ENCODE results near the gene SPEN. TPM values are rescaled to one million over a fixed set of nuclear protein-coding genes. Genes with fewer than 3 reads are reported as not detected.

Gene SPEN
- total and polyA plus RNA-seq, 3 experiments from 2014 or later: 35.6 to 66.3 (median 63.1) TPM

- Histone ChIP-seq H3K27ac (ENCODE audit: low read depth, low read length) (no peak overlapping the region), H3K27me3 (ENCODE audit: insufficient read depth, low read length, poor library complexity, severe bottlenecking) (no peaks in the 10 kb centered on the region), H3K4me3 (ENCODE audit: low read length) (no peak overlapping the region), H3K4me1 (ENCODE audit: insufficient read depth, low read length) (peaks cover 16% of the 10 kb centered on the region), H3K9me3 (ENCODE audit: low read length) (no peaks in the 10 kb centered on the region), H3K36me3 (ENCODE audit: insufficient read depth, low read length) (peaks cover 19% of the 10 kb centered on the region)
- DNase-seq: no peak
- Mint-ChIP-seq H3K4me1 (peaks cover 28 to 38% (median 31%) of the 10 kb centered on the region in 3 donors), H3K4me3 (no peak overlapping the region), H3K36me3 (peaks cover 0 to 70% (median 4%) of the 10 kb centered on the region in 3 donors), H3K27ac (no peak overlapping the region), H3K27me3 (no peaks in the 10 kb centered on the region), H3K9me3 (no peaks in the 10 kb centered on the region)
- CTCF ChIA-PET: no interaction called here
- POLR2A ChIA-PET: no interaction called here
These were observed 97.7 kb downstream of the SPEN start for GRCh38 chr1:15945011-15945831.

DNA sequence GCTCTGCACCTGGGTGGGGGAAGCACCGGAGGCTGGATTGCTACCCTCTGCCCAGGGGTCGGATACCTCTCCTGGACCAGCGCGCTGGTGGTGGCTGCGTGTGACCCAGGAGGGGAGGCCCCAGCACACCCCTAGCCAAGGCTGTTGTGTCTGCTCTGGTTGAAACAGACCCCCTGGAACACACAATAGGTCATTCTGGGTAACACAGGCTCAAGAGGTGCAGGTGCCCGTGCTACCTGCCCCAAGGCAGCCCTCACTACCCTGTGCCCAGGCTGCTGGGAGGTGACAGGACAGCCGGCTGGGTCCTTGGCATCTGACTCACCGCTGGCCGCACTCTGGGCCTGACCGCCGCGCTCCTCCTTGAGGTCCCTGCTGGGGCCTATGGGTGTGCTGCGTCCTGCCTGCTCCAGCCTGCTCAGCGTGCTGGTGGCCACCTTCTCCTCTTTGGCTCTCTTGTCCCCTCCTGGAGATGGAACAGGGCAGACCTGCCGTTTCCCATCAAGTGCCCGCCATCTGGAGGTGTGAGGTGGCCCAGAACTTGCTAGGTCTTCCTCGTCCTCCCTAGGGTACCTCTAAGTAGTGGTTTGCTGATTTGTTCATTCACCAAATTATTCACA, 98.4 kb downstream of the SPEN start:
- POLR2A ChIA-PET: no interaction called here

DNA sequence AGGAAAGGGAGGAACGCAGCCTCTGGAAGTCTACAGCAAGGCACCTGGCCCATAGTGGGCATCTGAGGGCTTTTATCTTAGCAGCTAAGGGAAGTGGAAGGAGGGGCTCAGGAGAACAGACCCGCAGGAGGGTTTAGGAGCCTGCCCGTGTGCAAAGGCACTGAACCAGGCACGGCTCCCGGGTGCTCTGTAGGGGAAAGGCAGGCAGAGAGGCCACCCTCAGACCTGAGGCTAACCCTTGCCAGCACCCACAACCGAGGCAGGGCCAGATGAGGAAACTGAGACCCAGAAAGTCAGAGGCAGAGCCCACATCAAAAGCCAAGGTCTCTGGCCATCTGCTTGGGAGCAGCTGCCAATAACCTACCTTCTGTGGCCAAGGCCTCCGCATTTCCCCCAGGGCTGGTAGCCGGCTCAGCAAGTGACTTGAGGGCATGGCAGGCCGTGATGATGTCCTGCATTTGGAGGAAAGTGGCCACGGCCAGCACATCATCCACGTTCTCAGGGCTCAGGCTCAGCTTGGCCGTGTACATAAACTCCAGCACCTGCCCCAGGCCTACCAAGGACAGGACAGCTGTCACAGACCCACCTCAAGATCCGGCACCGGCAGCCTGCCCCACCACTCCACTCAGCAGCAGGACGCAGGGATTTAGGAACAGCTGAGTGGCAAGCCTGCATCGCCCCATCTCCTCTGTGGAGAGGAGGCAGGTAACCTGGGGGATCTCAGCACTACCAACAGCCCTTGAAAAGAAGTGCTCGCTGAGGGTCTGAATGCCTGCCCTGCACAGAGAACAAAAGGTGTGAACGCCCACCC, 99.3 kb downstream of the SPEN start:
- no peak for DNase-seq
- ChIA-PET POLR2A (no interaction called here), CTCF (no interaction called here)
- Mint-ChIP-seq H3K36me3 (peaks cover 0 to 55% (median 4%) of the 10 kb centered on the region in 3 donors), H3K27me3 (peaks cover 0 to 2% of the 10 kb centered on the region in 2 donors), H3K27ac (peak overlapping the region in 6 of 8 donors; percentile 63 to 97 (median 83)), H3K4me1 (peaks cover 43 to 53% (median 47%) of the 10 kb centered on the region in 3 donors), H3K9me3 (no peaks in the 10 kb centered on the region), H3K4me3 (no peak overlapping the region)
- no peak overlapping the region for H3K27ac ChIP-seq (ENCODE audit: low read depth, low read length)
- H3K4me1 ChIP-seq (ENCODE audit: insufficient read depth, low read length): peaks cover 31% of the 10 kb centered on the region
- no peak overlapping the region for H3K4me3 ChIP-seq (ENCODE audit: low read length)
- H3K27me3 ChIP-seq (ENCODE audit: insufficient read depth, low read length, poor library complexity, severe bottlenecking): no peaks in the 10 kb centered on the region
- H3K36me3 ChIP-seq (ENCODE audit: insufficient read depth, low read length): peaks cover 13% of the 10 kb centered on the region
- no peaks in the 10 kb centered on the region for H3K9me3 ChIP-seq (ENCODE audit: low read length)

More for the DNA sequence above, 98.4 kb downstream of the SPEN start:
- H3K36me3 Mint-ChIP-seq: peaks cover 0 to 63% (median 4%) of the 10 kb centered on the region in 3 donors
- no peaks in the 10 kb centered on the region for H3K27me3 Mint-ChIP-seq
- no peak overlapping the region for H3K4me3 ChIP-seq (ENCODE audit: low read length)
- no peaks in the 10 kb centered on the region for H3K27me3 ChIP-seq (ENCODE audit: insufficient read depth, low read length, poor library complexity, severe bottlenecking)
- no peak overlapping the region for H3K27ac ChIP-seq (ENCODE audit: low read depth, low read length)
- CTCF ChIA-PET: no interaction called here
- peaks cover 23% of the 10 kb centered on the region for H3K4me1 ChIP-seq (ENCODE audit: insufficient read depth, low read length)
- no peak for DNase-seq
- peak overlapping the region in 1 of 7 donors; percentile 26 for H3K4me3 Mint-ChIP-seq
- peaks cover 35 to 45% (median 38%) of the 10 kb centered on the region in 3 donors for H3K4me1 Mint-ChIP-seq
- no peaks in the 10 kb centered on the region for H3K9me3 ChIP-seq (ENCODE audit: low read length)
- H3K36me3 ChIP-seq (ENCODE audit: insufficient read depth, low read length): peaks cover 15% of the 10 kb centered on the region
- peak overlapping the region in 4 of 8 donors; percentile 52 to 78 (median 64) for H3K27ac Mint-ChIP-seq
- H3K9me3 Mint-ChIP-seq: no peaks in the 10 kb centered on the region

GRCh38 chr1:15947382-15948090, 100.0 kb downstream of the SPEN start:
- Histone ChIP-seq H3K9me3 (ENCODE audit: low read length) (no peaks in the 10 kb centered on the region), H3K4me3 (ENCODE audit: low read length) (no peak overlapping the region), H3K27me3 (ENCODE audit: insufficient read depth, low read length, poor library complexity, severe bottlenecking) (no peaks in the 10 kb centered on the region), H3K36me3 (ENCODE audit: insufficient read depth, low read length) (peaks cover 13% of the 10 kb centered on the region), H3K27ac (ENCODE audit: low read depth, low read length) (peak overlapping the region; percentile 1), H3K4me1 (ENCODE audit: insufficient read depth, low read length) (peaks cover 34% of the 10 kb centered on the region)
- no peak for DNase-seq
- Mint-ChIP-seq H3K27me3 (peaks cover 0 to 2% of the 10 kb centered on the region in 2 donors), H3K9me3 (no peaks in the 10 kb centered on the region), H3K27ac (peak overlapping the region; percentile 92 to 99 (median 96)), H3K4me3 (peak overlapping the region in 2 of 7 donors; percentile 20 to 40), H3K4me1 (peaks cover 49 to 61% (median 54%) of the 10 kb centered on the region in 3 donors), H3K36me3 (peaks cover 0 to 52% (median 4%) of the 10 kb centered on the region in 3 donors)
- POLR2A ChIA-PET: no interaction called here
- CTCF ChIA-PET: no interaction called here

- peak overlapping the region; percentile 87 for H3K27ac ChIP-seq (ENCODE audit: low read depth, low read length)
- H3K9me3 Mint-ChIP-seq: no peaks in the 10 kb centered on the region
- H3K4me1 ChIP-seq (ENCODE audit: insufficient read depth, low read length): peaks cover 35% of the 10 kb centered on the region
- H3K27me3 Mint-ChIP-seq: peaks cover 0 to 2% of the 10 kb centered on the region in 2 donors
- peaks cover 52 to 65% (median 59%) of the 10 kb centered on the region in 3 donors for H3K4me1 Mint-ChIP-seq
- H3K27me3 ChIP-seq (ENCODE audit: insufficient read depth, low read length, poor library complexity, severe bottlenecking): no peaks in the 10 kb centered on the region
- CTCF ChIA-PET: no interaction called here
- no peak overlapping the region for H3K4me3 ChIP-seq (ENCODE audit: low read length)
- H3K36me3 ChIP-seq (ENCODE audit: insufficient read depth, low read length): peaks cover 9% of the 10 kb centered on the region
- peak overlapping the region; percentile 22 to 76 (median 45) for H3K4me3 Mint-ChIP-seq
- no peak for DNase-seq
- H3K27ac Mint-ChIP-seq: peak overlapping the region; percentile 92 to 99 (median 97)
- no peaks in the 10 kb centered on the region for H3K9me3 ChIP-seq (ENCODE audit: low read length)
- POLR2A ChIA-PET: no interaction called here
- peaks cover 0 to 49% (median 4%) of the 10 kb centered on the region in 3 donors for H3K36me3 Mint-ChIP-seq
These were observed 100.6 kb downstream of the SPEN start for GRCh38 chr1:15948091-15948591.

DNA sequence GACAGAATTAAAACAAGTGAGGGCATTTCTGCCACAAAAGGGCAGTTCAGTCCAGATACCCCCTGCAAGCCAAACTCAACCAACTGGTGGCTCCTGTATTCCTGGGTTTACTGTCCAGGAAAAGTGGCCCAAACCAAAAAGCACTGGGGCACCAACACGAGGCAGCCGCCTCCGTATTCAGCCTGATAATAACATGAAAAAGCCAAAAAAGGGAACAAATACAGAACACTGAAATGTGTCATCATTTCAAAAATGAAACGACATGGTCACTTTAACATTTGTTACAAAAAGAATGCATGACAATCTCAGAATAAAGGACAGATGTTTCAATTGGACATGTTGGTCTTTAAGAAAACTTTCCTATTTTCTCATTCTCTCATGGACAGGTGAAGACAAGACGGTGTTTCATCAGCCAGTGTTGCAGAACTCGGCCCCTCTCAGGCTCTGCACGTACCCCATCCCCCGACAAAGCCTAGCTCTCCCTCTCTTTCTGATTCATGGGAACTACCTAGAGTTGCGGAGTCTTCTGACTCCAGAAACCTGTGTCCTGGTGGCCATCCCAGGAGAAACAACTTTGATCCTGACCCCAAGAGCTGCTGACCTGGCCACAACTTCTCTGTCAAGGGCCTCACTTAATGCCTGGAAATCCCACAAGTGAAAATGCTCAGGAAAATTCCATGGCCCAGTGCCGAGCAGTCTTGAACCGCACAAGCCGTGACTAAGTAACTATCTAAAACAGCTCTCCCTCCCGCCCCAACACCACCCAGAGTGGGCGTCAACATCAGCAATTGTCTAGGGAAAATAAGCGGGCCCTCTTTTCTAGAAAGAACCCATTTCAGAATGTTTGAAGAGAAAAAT, 101.3 kb downstream of the SPEN start:
- ChIA-PET POLR2A (interaction anchor here (1.5 to 1.7 kb wide), 2 partner anchors 28 to 101 kb away, joined by 5 to 8 read pairs; partner anchors contain the start of gene SPEN), CTCF (interaction anchor here (0.6 to 1.4 kb wide), 2 partner anchors 133 to 687 kb away, joined by 4 to 5 read pairs; no protein-coding TSS in a partner anchor)
- Histone ChIP-seq H3K27ac (ENCODE audit: low read depth, low read length) (peak overlapping the region; percentile 87), H3K9me3 (ENCODE audit: low read length) (no peaks in the 10 kb centered on the region), H3K36me3 (ENCODE audit: insufficient read depth, low read length) (peaks cover 7% of the 10 kb centered on the region), H3K4me3 (ENCODE audit: low read length) (peak overlapping the region; percentile 38), H3K4me1 (ENCODE audit: insufficient read depth, low read length) (peaks cover 42% of the 10 kb centered on the region), H3K27me3 (ENCODE audit: insufficient read depth, low read length, poor library complexity, severe bottlenecking) (no peaks in the 10 kb centered on the region)
- peak overlapping the region; percentile 66 to 88 (median 80) for H3K4me3 Mint-ChIP-seq
- no peaks in the 10 kb centered on the region for H3K9me3 Mint-ChIP-seq
- H3K27me3 Mint-ChIP-seq: peaks cover 0 to 2% of the 10 kb centered on the region in 2 donors
- peaks cover 56 to 71% (median 62%) of the 10 kb centered on the region in 3 donors for H3K4me1 Mint-ChIP-seq
- peak overlapping the region; percentile 92 to 99 (median 97) for H3K27ac Mint-ChIP-seq
- no peak for DNase-seq
- peaks cover 0 to 47% (median 4%) of the 10 kb centered on the region in 3 donors for H3K36me3 Mint-ChIP-seq

Data from CD8-positive, alpha-beta memory T cell (primary cell).